Esophagus muscularis mucosa (tissue), 4 donors: ENCODE results near the gene UTF1.

Experiments
- CTCF ChIP-seq, 3 experiments: fragments of 200-600 bp in 2 of 3; fragments of 450-650 bp in 1 of 3; sonication (generic) in 2 of 3; IDR thresholded peaks; one replicate each; pipeline ENCODE4 v1.5.1; 2017 to 2019; ENCODE audit warnings: antibody characterized with exemption in 3 of 3, mild to moderate bottlenecking in 2 of 3, moderate library complexity in 1 of 3
- EP300 ChIP-seq: sonication (generic); formaldehyde crosslinking; IDR thresholded peaks from one replicate; pipeline ENCODE4 v1.6.1; 2017; ENCODE audit warnings: antibody characterized with exemption
- POLR2A ChIP-seq: fragments of 450-650 bp; IDR thresholded peaks from one replicate; pipeline ENCODE4 v1.6.1; 2017; ENCODE audit warnings: antibody characterized with exemption, moderate library complexity, mild to moderate bottlenecking, low read depth
- POLR2AphosphoS5 ChIP-seq, 2 donors: sonication (generic); formaldehyde crosslinking; IDR thresholded peaks; one replicate each; pipeline ENCODE4 v1.6.1; 2017; ENCODE audit warnings: antibody characterized with exemption in 2 of 2

- no peak for TF ChIP-seq POLR2AphosphoS5 (IDR thresholded peaks at IDR 0.05)
- no peak for TF ChIP-seq CTCF (IDR thresholded peaks at IDR 0.05)
- no peak for TF ChIP-seq EP300
- no peak for TF ChIP-seq POLR2A
Measured at GRCh38 chr10:133199992-133200611, 29.9 kb upstream of the UTF1 start.
